Right kidney (tissue), 1 donor: ENCODE data around the gene NTN1.

Experiments
- DNase-seq: peaks from one replicate; pipeline ENCODE4 v3.0.0-alpha.2; 2016

The NTN1 gene

GRCh38 chr17:9199571-9200551, 178.6 kb downstream of the NTN1 start:
- no peak for DNase-seq

GRCh38 chr17:9200699-9201359, 179.5 kb downstream of the NTN1 start:
- DNase-seq = no peak

DNA sequence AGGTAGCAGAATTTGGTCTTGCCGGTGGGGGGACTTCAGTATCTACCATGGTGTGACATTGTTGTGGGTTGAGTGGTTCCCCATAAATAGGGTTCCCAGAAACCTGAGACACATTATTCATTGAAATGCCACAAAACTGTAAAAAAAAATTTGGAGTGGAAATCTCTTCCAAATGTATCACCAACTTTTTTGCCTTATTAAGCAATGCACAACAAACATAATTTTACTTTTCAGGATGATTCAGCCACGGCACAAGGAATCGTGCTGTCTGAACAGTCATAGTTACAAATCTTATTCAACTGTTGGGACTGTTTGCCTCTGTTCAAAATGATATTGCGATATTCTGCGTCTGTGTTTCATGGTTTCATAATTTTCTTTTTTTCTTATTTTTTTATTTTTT, 181.2 kb downstream of the NTN1 start:
- DNase-seq = no peak

GRCh38 chr17:9203771-9204425, 182.6 kb downstream of the NTN1 start:
- DNase-seq = no peak

GRCh38 chr17:9204637-9205329, 183.5 kb downstream of the NTN1 start:
- no peak for DNase-seq

- no peak for DNase-seq
Observed at GRCh38 chr17:9205520-9206409, 184.5 kb downstream of the NTN1 start.

DNA sequence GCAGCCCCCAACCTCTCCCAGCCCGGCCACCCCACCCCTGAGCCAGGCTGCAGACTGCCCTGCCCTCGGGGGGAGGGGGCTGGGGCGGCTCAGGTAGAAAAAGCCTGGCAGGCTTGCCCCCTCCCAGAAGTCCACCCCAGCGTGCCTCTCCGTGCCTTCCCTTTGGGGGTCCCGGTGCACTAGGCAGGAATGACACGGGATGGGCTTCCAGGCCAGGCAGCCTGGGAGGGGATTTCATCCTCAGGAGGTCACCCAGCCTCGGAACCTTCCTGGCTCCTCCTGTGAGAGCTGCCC, 185.0 kb downstream of the NTN1 start:
- DNase-seq = no peak

DNA sequence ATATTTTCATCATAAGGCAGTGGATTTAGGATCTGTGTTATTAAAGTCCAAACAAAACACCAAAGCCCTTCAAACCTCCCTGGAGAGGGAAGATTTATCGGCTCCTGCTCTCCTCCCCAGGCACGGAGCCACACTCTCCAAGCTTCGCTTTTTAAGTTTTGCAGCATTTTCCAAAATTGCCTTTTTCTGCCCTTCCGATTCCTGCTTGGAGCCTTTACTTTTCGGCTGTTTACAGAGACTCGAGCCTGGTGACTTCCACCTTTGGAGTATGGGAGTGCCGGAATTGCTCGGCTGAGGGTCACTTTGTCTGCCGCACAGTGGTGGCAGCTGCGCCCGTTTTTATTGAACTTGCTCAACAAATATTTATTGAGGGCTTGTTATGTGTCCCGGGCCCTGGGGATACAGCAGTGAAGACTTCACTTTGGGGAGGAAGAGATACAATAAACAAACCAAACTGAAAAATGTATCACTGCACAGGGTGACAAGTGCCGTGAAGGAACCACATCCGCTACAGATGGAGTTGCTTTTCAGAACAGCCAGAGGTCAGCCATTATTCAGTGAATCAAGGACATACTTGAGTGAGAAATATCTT, 185.5 kb downstream of the NTN1 start:
- no peak for DNase-seq

GRCh38 chr17:9208381-9209105, 187.2 kb downstream of the NTN1 start:
- DNase-seq = no peak

DNA sequence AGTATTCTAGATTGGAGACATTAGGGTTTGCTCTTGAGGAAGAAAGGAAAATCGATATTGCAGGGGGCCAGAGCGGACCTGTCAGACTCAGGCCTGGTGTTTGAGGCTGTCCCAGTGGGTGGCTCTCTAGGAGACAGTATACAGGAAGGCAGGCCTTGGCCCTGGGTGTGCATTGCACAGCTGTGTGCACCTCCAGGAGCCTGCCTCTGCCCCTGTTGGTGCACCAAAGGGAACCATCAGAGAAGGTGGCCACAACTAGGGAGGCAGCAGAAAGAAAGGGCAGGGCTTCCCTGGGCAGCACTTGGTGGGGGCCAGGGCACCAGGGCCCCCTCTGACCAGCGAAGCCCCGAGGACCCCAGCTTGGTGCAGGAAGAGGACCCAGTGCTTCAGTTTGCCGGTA, 188.0 kb downstream of the NTN1 start:
- no peak for DNase-seq

DNA sequence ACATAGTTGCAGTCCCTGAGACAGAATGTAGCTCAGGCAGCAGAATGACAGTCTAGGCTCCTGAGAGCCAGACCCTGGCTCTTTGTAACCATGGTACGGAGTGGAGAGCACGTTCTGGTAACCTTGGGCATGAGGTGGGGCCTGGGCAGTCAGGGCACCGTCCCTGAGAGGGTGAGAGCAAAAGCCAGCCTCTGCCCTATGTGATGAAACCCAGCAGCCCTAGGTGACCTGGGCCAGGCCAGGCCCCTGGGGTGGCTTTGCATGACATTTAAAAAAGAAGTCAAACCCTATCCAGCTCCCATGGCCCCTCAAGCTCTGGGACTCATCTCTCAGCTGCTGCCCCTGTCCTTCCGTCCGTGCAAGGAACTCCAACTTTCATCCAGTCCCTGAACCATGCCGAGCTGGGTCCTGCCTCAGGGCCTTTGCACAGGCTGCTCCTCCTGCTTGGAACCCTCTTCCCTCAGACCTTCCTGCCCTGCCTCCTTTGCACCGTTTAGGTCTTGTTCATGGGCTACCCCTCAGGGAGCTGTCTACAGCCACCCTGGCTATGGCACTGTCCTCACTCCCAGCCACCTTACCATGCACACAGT, 188.6 kb downstream of the NTN1 start:
- DNase-seq = no peak

GRCh38 chr17:9211133-9211765, 189.9 kb downstream of the NTN1 start:
- no peak for DNase-seq

- no peak for DNase-seq
Observed at GRCh38 chr17:9212376-9213302, 191.3 kb downstream of the NTN1 start.

GRCh38 chr17:9213303-9213640, 192.0 kb downstream of the NTN1 start:
- no peak for DNase-seq

GRCh38 chr17:9215465-9215864, 194.2 kb downstream of the NTN1 start:
- no peak for DNase-seq

- DNase-seq = no peak
Observed at GRCh38 chr17:9217151-9218056, 196.1 kb downstream of the NTN1 start.

- no peak for DNase-seq
Observed at GRCh38 chr17:9218064-9218635, 196.8 kb downstream of the NTN1 start.
